Mucosa of descending colon (tissue), 3 donors: ENCODE measurements around the gene ABHD6. TPM values are rescaled to one million over a fixed set of nuclear protein-coding genes. Genes with fewer than 3 reads are reported as not detected.

Experiments
- ATAC-seq: fragments of 200-7000 bp; cut with Tn5 transposase; one replicate; pipeline ENCODE4 v1.9.1; 2020; ENCODE audit warnings: mild to moderate bottlenecking, moderate library complexity
- DNase-seq, 3 donors: peaks; one replicate each; pipeline ENCODE4 v3.0.0-alpha.2; 2020
- H3K36me3 ChIP-seq: fragments of 200-600 bp; one replicate; pipeline ENCODE4 v1.8.0; 2021; ENCODE audit warnings: low read depth, mild to moderate bottlenecking
- H3K4me1 ChIP-seq: fragments of 200-600 bp; one replicate; pipeline ENCODE4 v1.8.0; 2021; ENCODE audit warnings: low read depth, mild to moderate bottlenecking
- H3K4me3 ChIP-seq: fragments of 200-600 bp; one replicate; pipeline ENCODE4 v1.8.0; 2021; ENCODE audit warnings: mild to moderate bottlenecking
- H3K9me3 ChIP-seq: fragments of 200-600 bp; one replicate; pipeline ENCODE4 v1.8.0; 2021; ENCODE audit warnings: mild to moderate bottlenecking
- CTCF ChIP-seq: fragments of 200-600 bp; IDR thresholded peaks from one replicate; pipeline ENCODE4 v1.8.0; 2022; ENCODE audit warnings: antibody characterized with exemption, mild to moderate bottlenecking
- intact Hi-C, 2 donors: fragments of 100-400 bp; cut with DNase I in 1 of 2; cut with micrococcal nuclease in 1 of 2; formaldehyde crosslinking; loops; one replicate each; pipeline versions ENCODE4 v1.11.0 to v1.11.1; 2022; cut with DNase I, micrococcal nuclease
- long read RNA-seq, 2 donors: library from polyadenylated mRNA; unstranded; transcript quantifications; one replicate each; pipeline ENCODE4 v2.0.0, GENCODE V29; 2019 to 2021
- total RNA-seq, 3 donors: library from RNA; stranded (reverse); fragmentation: NEBNext Ultra II Directional in 2 of 3; extraction: Animal tissue kit (Norgen Biotek cat#: 25700) in 2 of 3; gene quantifications; one replicate each; pipeline versions ENCODE4 v1.2.1 to v1.2.4, GENCODE V29; 2021 to 2023
- donor health status: DM: no; HTN: no; CAD: no; lungs with moderate emphysema.
- donor health status: DM: no; HTN: no; CAD: no.
- donor health status: DM: no; HTN: yes; CAD: no.

The ABHD6 gene
- 10 to 100 TPM; 25.7 to 38.4 (median 26.7) TPM for total RNA-seq
- long read RNA-seq, donor 1, transcript ABHD6-201 (9 exons, 2,393 nt), result minor isoform, 17 of 69 reads
- long read RNA-seq, donor 1, transcript ABHD6-205 (10 exons, 2,482 nt), result major isoform, 29 of 69 reads
- long read RNA-seq, donor 1, partial matches to known transcripts, result 7 of 69 reads
- long read RNA-seq, donor 1, other reads (novel, unspliced or antisense), result 16 of 69 reads
- long read RNA-seq, donor 2, partial matches to known transcripts, result 13 of 33 reads
- long read RNA-seq, donor 2, other reads (novel, unspliced or antisense), result 18 of 33 reads

GRCh38 chr3:58237238-58237940 is at the start of gene ABHD6:
Gene ABHD6 (plus strand): TSS chr3:58237792. CDS start chr3:58256587, 18,795 bp downstream.
- DNase-seq (peak; percentile 83 to 90 (median 85)), ATAC-seq (peak; percentile 90)
- H3K4me3 ChIP-seq, result peak within 1 kb of the TSS; percentile 54
- no peaks in the 10 kb centered on the region for H3K9me3 ChIP-seq
- H3K4me1 ChIP-seq, result peaks cover 6% of the 10 kb centered on the region
- intact Hi-C loops, result no loop called here
- TF ChIP-seq CTCF, result no peak
- H3K36me3 ChIP-seq, result no peaks in the 10 kb centered on the region

- ATAC-seq (peak; percentile 10), DNase-seq (no peak)
- Histone ChIP-seq H3K4me1 (no peaks in the 10 kb centered on the region), H3K36me3 (no peaks in the 10 kb centered on the region), H3K9me3 (no peaks in the 10 kb centered on the region), H3K4me3 (no peak overlapping the region)
- intact Hi-C loops, result loop anchor here (5.0 kb wide), 2 partner anchors 109 to 114 kb away; no protein-coding TSS in a partner anchor
- TF ChIP-seq CTCF, result no peak
Observed at GRCh38 chr3:58188173-58188564, 49.4 kb upstream of the ABHD6 start.

GRCh38 chr3:58188921-58189451 is 48.6 kb upstream of the ABHD6 start:
- no peak overlapping the region for H3K4me3 ChIP-seq

GRCh38 chr3:58189691-58190090 is 47.9 kb upstream of the ABHD6 start:
- DNase-seq (no peak), ATAC-seq (no peak)
- intact Hi-C loops, result loop anchor here (5.0 kb wide), 2 partner anchors 108 to 113 kb away; no protein-coding TSS in a partner anchor
- H3K4me3 ChIP-seq, result no peak overlapping the region
- no peaks in the 10 kb centered on the region for H3K9me3 ChIP-seq
- TF ChIP-seq CTCF, result no peak
- no peaks in the 10 kb centered on the region for H3K4me1 ChIP-seq
- no peaks in the 10 kb centered on the region for H3K36me3 ChIP-seq

More at GRCh38 chr3:58188921-58189451, 48.6 kb upstream of the ABHD6 start:
- ATAC-seq (no peak), DNase-seq (no peak)
- TF ChIP-seq CTCF, result no peak
- no peaks in the 10 kb centered on the region for H3K4me1 ChIP-seq
- H3K9me3 ChIP-seq, result no peaks in the 10 kb centered on the region
- intact Hi-C loops, result loop anchor here (5.0 kb wide), 2 partner anchors 108 to 113 kb away; no protein-coding TSS in a partner anchor
- no peaks in the 10 kb centered on the region for H3K36me3 ChIP-seq

- H3K4me1 ChIP-seq, result no peaks in the 10 kb centered on the region
- intact Hi-C loops, result no loop called here
- H3K9me3 ChIP-seq, result no peaks in the 10 kb centered on the region
Observed at GRCh38 chr3:58190291-58190690, 47.3 kb upstream of the ABHD6 start.

More at GRCh38 chr3:58190291-58190690, 47.3 kb upstream of the ABHD6 start:
- no peak for ATAC-seq
- Histone ChIP-seq H3K36me3 (no peaks in the 10 kb centered on the region), H3K4me3 (no peak overlapping the region)
- DNase-seq, result no peak
- no peak for TF ChIP-seq CTCF
